CD4-positive, alpha-beta T cell (primary cell): ENCODE measurements around the gene SHLD1. TPM values are rescaled to one million over a fixed set of nuclear protein-coding genes. Genes with fewer than 3 reads are reported as not detected.

Source experiments
- ATAC-seq: fragments of 200-7000 bp; cut with Tn5 transposase; one replicate; pipeline ENCODE4 v1.10.0; 2022; ENCODE audit warnings: mild to moderate bottlenecking; ENCODE audit not compliant: poor library complexity
- CTCF ChIA-PET: fragments of 350-600 bp; sonication (Branson Sonifier 250); formaldehyde crosslinking; loops from one replicate; lab custom pipeline; 2021; ENCODE audit warnings: antibody characterized with exemption, inconsistent platforms; lab: Charles Lee
- POLR2A ChIA-PET: fragments of 350-600 bp; sonication (Branson Sonifier 250); formaldehyde crosslinking; loops from one replicate; lab custom pipeline; 2021; ENCODE audit warnings: antibody characterized with exemption, inconsistent platforms; lab: Charles Lee
- DNase-seq, 14 experiments: peaks; one replicate each; pipeline ENCODE4 v3.0.0-alpha.2; 2013 to 2020; ENCODE audit warnings: mixed read lengths in 2 of 14
- H3K27ac ChIP-seq, 2 donors: one replicate each; pipeline versions ENCODE4 v1.5.1 to v1.7.0; 2013; ENCODE audit warnings: low read length in 2 of 2, low read depth in 1 of 2, mild to moderate bottlenecking in 1 of 2
- H3K27me3 ChIP-seq, 2 experiments: 1 replicate in 1 of 2; 2 replicates in 1 of 2; pipeline versions ENCODE4 v1.6.1 to v1.7.0; 2013; ENCODE audit warnings: low read length in 2 of 2, control low read depth in 1 of 2, mild to moderate bottlenecking in 1 of 2, moderate library complexity in 1 of 2; ENCODE audit not compliant: insufficient read depth in 2 of 2, control insufficient read depth in 1 of 2
- H3K36me3 ChIP-seq: one replicate; pipeline ENCODE4 v1.6.1; 2013; ENCODE audit warnings: low read length, control low read depth; ENCODE audit not compliant: insufficient read depth
- H3K4me1 ChIP-seq: one replicate; pipeline ENCODE4 v1.6.1; 2013; ENCODE audit warnings: low read length, control low read depth; ENCODE audit not compliant: insufficient read depth
- H3K4me3 ChIP-seq: one replicate; pipeline ENCODE4 v1.5.1; 2013; ENCODE audit warnings: mild to moderate bottlenecking, low read length, moderate library complexity
- H3K9me3 ChIP-seq, 2 experiments: 1 replicate in 1 of 2; 2 replicates in 1 of 2; pipeline versions ENCODE4 v1.6.1 to v1.7.0; 2013; ENCODE audit warnings: low read length in 2 of 2, mild to moderate bottlenecking in 2 of 2, control low read depth in 1 of 2, moderate library complexity in 1 of 2; ENCODE audit not compliant: control insufficient read depth in 1 of 2, insufficient read depth in 1 of 2
- H3K27ac Mint-ChIP-seq: one replicate; pipeline ENCODE4 v1.8.0; 2020; ENCODE audit warnings: mixed read lengths
- H3K27me3 Mint-ChIP-seq: one replicate; pipeline ENCODE4 v1.8.0; 2021; ENCODE audit warnings: mixed read lengths
- H3K36me3 Mint-ChIP-seq: one replicate; pipeline ENCODE4 v1.8.0; 2021; ENCODE audit warnings: low read depth, mixed read lengths
- H3K4me1 Mint-ChIP-seq: one replicate; pipeline ENCODE4 v1.8.0; 2021; ENCODE audit warnings: low read depth, mixed read lengths
- H3K4me3 Mint-ChIP-seq: one replicate; pipeline ENCODE4 v1.8.0; 2020; ENCODE audit warnings: mild to moderate bottlenecking, mixed read lengths
- H3K9me3 Mint-ChIP-seq: one replicate; pipeline ENCODE4 v1.8.0; 2020; ENCODE audit warnings: mixed read lengths
- intact Hi-C, 2 experiments: fragments of 100-400 bp; cut with DNase I in 1 of 2; cut with micrococcal nuclease in 1 of 2; formaldehyde crosslinking; loops; one replicate each; pipeline versions ENCODE4 v1.15.1 to v1.9.0; 2023 to 2025; cut with DNase I, micrococcal nuclease
- total RNA-seq, 174 experiments: library from RNA in 2 of 174; stranded (reverse) in 2 of 174; gene quantifications; one replicate each; pipeline ENCODE4 v1.2.3 and lab custom pipeline; 2021 to 2026
- TF ChIP-seq, protein P1 (sequence below): fragments of 200-600 bp; IDR thresholded peaks from one replicate; pipeline ENCODE4 v1.8.0; 2022; ENCODE audit warnings: antibody characterized with exemption, mild to moderate bottlenecking

The SHLD1 gene
- total RNA-seq, 2 experiments from 2014 or later = 7.0 to 7.3 TPM

GRCh38 chr20:5727018-5727515, 23.1 kb upstream of the SHLD1 start:
- Histone ChIP-seq H3K27ac (no peak overlapping the region), H3K4me3 (no peak overlapping the region), H3K9me3 (peaks cover 0 to 3% of the 10 kb centered on the region in 2 experiments), H3K36me3 (no peaks in the 10 kb centered on the region), H3K4me1 (peaks cover 3% of the 10 kb centered on the region), H3K27me3 (no peaks in the 10 kb centered on the region)
- H3K27ac Mint-ChIP-seq = no peak overlapping the region
- ATAC-seq = no peak
- TF ChIP-seq, protein P1, sequence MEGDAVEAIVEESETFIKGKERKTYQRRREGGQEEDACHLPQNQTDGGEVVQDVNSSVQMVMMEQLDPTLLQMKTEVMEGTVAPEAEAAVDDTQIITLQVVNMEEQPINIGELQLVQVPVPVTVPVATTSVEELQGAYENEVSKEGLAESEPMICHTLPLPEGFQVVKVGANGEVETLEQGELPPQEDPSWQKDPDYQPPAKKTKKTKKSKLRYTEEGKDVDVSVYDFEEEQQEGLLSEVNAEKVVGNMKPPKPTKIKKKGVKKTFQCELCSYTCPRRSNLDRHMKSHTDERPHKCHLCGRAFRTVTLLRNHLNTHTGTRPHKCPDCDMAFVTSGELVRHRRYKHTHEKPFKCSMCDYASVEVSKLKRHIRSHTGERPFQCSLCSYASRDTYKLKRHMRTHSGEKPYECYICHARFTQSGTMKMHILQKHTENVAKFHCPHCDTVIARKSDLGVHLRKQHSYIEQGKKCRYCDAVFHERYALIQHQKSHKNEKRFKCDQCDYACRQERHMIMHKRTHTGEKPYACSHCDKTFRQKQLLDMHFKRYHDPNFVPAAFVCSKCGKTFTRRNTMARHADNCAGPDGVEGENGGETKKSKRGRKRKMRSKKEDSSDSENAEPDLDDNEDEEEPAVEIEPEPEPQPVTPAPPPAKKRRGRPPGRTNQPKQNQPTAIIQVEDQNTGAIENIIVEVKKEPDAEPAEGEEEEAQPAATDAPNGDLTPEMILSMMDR = no peak
- intact Hi-C loops = no loop called here
- no peak for DNase-seq
- peaks cover 4% of the 10 kb centered on the region for H3K9me3 Mint-ChIP-seq
- no peak overlapping the region for H3K4me3 Mint-ChIP-seq
- H3K36me3 Mint-ChIP-seq = no peaks in the 10 kb centered on the region
- ChIA-PET CTCF (no interaction called here), POLR2A (no interaction called here)
- H3K27me3 Mint-ChIP-seq = no peaks in the 10 kb centered on the region
- peaks cover 8% of the 10 kb centered on the region for H3K4me1 Mint-ChIP-seq

DNA sequence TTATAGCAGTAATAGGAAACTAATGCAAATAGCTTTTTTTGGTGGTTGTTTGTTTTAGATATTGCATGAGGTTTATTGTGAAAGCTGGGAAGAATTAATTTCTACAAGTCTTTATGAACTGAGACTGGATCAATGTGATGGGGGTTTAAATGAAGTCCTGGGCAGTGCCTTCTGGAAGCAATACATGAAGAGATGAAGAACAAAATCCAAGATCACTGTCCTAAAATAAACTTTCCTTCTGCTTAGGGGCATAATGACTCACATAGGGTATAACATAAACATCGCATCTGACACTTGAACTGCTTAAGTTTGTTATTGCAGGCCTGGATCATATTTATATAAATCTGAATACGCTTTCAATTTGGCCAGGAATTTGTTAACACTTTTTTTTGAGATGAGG, 20.9 kb upstream of the SHLD1 start:
- ATAC-seq = no peak
- Mint-ChIP-seq H3K4me1 (peaks cover 15% of the 10 kb centered on the region), H3K9me3 (peaks cover 4% of the 10 kb centered on the region), H3K27ac (no peak overlapping the region), H3K36me3 (no peaks in the 10 kb centered on the region), H3K4me3 (no peak overlapping the region), H3K27me3 (no peaks in the 10 kb centered on the region)
- ChIA-PET CTCF (no interaction called here), POLR2A (no interaction called here)
- Histone ChIP-seq H3K27ac (no peak overlapping the region), H3K4me3 (no peak overlapping the region), H3K36me3 (no peaks in the 10 kb centered on the region), H3K9me3 (peaks cover 0 to 3% of the 10 kb centered on the region in 2 experiments), H3K27me3 (no peaks in the 10 kb centered on the region), H3K4me1 (peaks cover 3% of the 10 kb centered on the region)
- DNase-seq = no peak
- TF ChIP-seq, protein P1 = no peak
- intact Hi-C loops = no loop called here

DNA sequence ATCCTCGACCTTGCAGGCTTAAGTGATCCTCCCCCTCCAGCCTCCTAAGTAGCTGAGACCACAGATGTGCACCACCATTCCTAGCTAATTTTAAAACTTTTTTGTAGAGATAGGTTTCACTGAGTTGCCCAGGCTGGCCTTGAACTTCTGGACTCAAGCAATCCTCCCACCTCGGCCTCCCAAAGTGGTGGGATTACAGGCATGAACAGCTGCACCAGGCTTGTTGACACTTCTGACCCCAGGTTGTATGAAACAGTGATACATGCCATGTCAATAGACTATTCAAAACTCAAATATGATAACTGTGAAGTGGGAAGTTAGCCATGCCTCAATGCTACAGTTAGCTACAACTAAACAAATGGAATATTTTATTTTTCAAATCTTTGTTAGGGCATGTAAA, 20.1 kb upstream of the SHLD1 start:
- ChIA-PET CTCF (no interaction called here), POLR2A (interaction anchor here (1.1 kb wide), 1 partner anchor 15 kb away, joined by 4 read pairs; no protein-coding TSS in a partner anchor)
- intact Hi-C loops = no loop called here

More for the DNA sequence above, 20.1 kb upstream of the SHLD1 start:
- Mint-ChIP-seq H3K9me3 (peaks cover 4% of the 10 kb centered on the region), H3K27ac (no peak overlapping the region), H3K27me3 (no peaks in the 10 kb centered on the region), H3K4me3 (no peak overlapping the region), H3K4me1 (peaks cover 23% of the 10 kb centered on the region), H3K36me3 (no peaks in the 10 kb centered on the region)
- TF ChIP-seq, protein P1 = no peak
- Histone ChIP-seq H3K27ac (no peak overlapping the region), H3K9me3 (peaks cover 0 to 3% of the 10 kb centered on the region in 2 experiments), H3K36me3 (no peaks in the 10 kb centered on the region), H3K27me3 (no peaks in the 10 kb centered on the region), H3K4me3 (no peak overlapping the region), H3K4me1 (peaks cover 3% of the 10 kb centered on the region)
- ATAC-seq = no peak
- DNase-seq = no peak
